HG03196 (cell line): ENCODE results near the gene C9orf78.
A peak's percentile ranks its signal among the peaks of the same experiment; 100 is the strongest.

ENCODE experiments used
- ATAC-seq: cut with Tn5 transposase; IDR thresholded peaks from one replicate; pipeline ENCODE4 v1.9.1; 2021; ENCODE audit not compliant: unreplicated experiment

The C9orf78 gene

DNA sequence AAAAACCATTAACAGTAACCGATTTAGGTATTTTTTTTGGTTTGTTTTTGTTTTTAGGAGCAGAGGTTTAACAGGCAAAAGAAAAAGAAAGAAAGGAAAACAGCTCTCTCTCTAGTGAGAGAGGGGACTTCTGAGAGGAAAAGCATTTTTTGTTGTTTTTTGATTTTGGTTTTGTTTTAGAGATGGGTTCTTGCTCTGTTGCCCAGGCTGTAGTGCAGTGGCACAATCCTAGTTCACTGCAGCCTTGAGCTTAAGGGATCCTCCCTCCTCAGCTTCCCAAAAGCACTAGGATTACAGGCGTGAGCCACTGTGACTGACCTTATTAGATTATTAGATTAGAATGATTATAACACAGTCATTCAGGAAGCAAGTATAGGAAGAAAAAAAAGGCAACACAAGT is 10.3 kb upstream of the C9orf78 start:
- no peak for ATAC-seq

DNA sequence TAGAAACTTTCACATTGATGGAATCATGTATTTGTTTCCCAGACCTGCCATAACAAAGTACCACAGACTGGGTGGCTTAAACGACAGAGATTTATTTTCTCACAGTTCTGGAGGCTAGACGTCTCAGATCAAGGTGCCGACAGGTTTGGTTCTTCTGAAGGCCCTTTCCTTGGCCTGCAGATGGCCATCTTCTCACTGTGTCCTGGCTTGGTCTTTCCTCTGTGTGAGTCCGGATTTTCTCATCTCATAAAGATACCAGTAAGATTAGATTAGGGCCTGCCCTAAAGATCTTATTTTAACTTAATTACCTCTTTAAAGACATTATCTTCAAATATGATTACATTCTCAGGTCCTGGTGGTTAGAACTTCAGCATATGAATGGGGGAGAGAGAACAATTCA is 6.0 kb upstream of the C9orf78 start:
- ATAC-seq, result no peak

DNA sequence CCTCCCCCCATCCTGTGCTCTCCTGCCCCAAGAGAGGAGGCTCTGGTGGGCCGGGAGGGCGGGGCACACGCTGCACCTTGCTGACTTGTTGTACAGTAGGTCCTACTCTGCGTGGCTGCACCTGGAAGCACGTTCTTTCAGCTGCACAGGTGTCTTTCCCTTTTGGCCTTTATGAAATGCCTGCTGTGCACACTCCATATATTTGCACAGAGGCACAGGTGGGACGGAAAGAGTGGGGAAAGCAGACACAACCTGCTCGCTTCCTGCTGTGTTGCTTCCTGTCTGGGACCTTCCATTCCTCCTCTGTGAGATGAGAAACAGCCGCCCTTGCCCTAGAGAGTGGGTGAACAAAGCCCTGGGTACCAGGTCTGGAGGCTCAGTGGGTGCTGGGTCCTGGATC is 5.0 kb upstream of the C9orf78 start:
- ATAC-seq, result no peak

DNA sequence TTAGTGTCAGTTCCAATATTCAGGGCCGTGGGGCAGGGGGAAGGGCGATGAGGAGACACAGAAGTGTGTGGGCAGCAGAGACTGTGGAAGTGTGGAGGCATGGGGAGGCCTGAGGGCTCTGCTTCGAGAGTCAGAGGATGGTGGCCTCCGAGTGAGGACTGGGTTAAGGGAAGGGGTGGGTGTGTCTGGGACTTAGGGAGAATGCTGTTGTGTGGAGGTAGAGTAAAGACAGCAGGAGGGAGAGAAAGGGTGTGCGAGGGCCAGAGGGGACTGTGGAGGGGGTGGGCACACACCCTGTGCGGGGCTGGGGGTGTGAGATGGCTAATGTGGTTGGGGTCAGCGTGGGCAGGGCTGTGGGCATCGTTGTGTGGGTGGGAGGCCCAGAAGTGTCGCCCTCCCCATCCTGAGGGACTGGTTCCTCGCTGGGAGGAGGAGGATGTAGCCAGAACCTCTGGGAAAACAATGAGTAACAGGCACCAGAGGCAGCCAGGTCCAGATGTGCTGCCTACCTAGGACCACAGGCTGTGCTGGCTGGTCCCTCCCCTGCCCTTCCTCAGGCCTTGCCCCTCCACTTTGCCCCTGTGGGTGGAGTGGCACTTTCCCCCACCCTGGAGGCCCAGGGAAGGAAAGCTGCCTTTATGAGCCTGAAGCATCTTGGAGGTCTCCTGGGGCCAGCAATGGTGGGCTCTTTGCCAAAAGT is 4.4 kb upstream of the C9orf78 start:
- no peak for ATAC-seq

DNA sequence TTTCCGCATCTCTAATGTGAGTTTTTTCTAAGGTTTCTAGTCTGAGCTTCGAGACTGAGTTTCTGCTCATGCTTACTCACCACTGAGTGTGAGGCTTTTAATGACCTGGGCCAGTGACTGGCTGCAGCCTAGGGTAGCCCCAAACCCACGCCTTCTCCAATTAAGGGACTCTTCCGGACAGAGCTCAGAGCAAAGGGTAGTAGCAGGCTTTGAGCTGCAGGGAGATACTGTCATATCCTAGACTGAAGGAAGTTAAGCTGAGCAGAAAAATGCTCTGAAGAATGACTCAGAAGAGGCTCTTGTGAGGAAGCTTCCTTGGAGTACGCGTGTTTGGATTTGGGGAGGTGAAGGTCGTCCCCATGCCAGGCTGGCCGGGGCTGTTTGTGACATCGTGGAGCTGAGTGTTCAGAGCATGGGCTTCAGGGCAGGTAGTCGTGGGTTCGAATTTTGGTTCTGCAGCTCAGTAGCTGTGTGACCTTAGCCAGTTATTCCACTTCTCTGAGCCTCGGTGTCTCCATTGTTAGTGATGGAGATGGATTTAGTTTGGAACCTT is 3.7 kb upstream of the C9orf78 start:
- no peak for ATAC-seq

DNA sequence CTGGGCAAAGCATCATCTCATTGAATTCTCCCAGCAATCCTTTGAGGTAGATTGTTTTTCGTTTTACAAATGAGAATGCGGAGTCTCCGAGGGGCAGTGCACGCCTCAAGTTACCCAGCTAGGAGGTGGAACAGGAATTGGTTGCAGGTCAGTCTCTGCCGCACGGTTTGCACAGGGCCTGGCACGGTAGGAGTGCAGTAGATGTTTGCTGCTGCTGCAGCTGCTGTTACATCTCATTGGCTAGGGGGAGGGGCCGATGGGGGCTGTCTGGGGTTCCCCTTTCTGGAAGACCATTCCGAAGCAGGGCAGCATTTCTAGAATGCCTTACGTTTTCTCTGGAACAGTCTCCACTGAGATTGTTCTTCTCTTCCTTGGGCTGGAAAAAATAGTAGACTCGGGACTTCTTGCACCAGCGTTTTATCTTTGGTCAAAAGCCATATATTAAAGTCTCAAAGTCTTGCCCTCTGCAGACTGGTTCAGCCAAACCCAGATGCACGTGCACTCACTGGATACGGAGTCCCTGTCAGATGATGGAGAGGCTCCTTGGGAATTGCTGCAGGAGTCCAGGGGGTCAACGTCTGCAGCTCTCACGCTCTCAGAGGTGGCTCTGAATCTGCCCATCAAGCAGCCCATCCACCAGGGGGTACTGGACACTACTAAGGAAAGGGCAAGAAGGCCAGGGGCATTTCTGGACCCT is 1.4 kb upstream of the C9orf78 start:
- ATAC-seq, result no peak

DNA sequence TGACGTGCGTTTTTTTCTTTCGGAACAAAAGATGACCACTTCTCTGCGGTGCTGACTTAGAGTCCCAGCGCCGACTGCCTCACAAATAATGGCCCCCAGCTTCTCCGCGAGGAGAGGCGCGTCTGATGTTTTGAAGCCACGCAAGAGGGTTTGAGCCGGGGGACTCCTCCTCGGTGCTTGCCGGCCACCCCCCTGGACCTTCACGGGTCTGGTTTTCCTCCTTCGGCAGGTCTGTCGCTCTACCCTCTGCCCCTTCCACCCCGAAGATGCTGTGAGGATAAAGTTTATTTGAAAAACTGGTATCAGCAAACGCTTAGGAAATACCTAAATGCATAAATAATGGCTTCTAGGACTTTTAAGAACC is 767 bp upstream of the C9orf78 start:
- no peak for ATAC-seq

DNA sequence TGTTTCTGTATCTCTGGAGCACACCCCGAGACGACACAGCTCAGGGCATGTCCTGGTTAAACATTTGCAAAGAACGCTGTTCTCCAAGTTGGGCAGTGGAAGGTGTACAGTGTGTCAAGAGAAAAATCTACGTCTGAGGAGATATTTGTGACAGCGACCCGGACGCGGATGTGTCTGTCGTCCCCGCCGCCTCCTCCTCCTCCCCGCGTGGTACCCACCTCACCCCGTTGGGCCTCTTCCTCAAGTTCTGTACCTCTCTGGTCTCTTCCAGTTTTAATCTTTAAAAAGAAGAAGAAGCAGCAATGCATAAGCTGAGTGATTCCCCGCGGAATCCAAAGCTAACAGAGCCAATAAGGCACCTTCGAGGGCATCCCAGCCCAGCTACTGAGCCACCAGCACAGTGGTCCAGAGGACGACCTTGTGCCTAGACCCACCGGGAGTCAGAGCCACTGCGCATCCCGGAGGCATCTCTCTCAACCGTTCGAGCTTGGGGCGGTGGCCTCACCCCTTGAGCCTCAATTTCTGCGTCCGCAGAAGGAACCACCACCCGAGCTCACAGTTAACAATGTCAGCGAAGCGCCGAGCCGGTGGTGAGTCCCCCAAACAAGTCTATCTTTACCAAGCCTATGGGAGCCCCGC is 467 bp downstream of the C9orf78 start:
- ATAC-seq, result peak; percentile 11

DNA sequence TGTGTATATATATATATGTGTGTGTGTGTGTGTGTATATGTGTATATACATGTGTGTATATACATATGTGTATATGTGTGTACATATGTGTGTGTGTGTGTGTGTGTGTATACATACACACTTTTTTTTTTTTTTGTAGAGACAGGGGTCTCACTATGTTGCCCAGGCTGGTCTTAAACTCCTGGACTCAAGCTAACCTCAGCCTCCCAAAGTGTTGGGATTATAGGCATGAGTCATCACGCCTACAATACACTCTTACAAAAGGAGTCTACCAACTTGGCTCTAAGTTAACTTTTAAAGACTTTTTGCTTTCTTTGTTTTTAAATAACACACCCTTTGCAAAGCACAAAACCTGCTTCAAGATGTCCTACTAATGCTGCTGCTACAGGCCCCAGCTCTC is 2.1 kb downstream of the C9orf78 start:
- ATAC-seq, result no peak

DNA sequence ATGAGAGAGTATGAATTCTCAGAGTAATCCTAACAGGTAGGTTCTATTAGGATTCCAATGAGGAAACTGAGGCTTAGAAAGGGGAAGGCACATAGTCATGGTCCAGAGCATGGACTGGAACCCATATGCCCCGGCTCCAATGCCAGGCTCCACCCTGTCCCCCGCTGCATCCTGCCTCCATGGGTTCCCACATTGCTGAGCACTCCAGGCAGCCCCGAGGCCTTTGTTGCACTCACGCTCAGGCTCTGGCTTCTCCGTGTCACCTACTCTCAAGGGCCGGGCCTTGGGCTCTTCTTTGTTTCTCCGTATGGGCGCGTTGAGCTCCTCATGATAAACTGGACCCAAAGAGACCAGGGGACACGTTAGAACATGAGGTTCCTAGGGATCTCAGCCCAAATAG is 6.1 kb downstream of the C9orf78 start:
- no peak for ATAC-seq

DNA sequence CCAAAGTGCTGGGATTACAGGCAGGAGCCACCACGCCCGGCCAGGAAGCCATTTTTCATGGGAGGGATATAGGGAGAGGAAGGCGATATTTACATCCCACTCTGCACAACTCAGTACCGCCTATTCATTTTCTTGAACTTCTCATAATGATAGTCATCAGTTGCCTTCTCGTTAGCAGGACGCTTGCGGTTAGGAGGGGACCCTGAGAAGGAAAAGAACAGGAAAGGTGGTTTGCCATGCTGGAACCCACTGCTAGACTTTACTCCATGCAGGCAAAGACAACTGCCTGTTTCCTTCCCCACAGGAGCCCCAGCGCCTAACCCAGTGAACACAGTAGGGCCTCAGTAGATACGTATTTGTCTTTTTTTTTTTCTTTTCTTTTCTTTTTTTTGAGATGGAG is 7.0 kb downstream of the C9orf78 start:
- no peak for ATAC-seq

DNA sequence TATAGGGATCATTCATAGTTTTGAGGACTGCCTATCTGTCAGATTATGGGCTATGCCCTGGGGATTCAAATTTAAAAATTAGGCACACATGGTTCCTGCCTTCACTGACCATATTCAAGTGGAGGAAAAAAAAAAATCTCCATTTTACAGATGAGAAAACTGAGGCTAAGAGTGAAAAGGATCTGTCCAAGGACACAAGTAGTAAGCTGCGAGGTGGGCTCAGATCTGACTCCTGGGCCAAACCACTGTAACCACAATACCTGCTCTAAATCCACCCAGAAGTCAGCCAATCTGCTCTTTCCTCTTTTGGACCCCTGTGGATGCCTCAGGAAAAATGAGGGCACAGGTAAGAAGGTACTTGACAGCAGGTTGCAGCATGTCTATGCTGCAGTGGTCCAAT is 8.3 kb downstream of the C9orf78 start:
- ATAC-seq, result no peak

DNA sequence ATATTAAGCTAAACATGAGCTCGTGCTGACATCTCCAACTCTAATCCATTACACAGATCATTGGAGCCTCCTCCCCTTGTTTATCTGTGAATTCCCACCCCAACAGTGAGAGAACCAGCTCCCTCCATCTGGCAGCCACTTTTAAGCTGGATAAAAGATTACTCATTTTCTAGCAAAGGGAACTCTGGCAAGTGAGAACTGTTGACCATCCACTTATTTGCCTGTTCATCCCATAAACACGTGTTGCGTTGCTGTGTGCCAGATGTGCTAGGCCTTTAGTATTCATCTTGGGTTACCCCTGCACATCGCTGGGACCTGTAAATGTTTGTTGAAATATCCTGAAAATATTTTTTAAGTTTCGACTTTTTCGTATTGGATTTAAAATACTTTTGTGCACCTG is 8.7 kb downstream of the C9orf78 start:
- ATAC-seq, result no peak

DNA sequence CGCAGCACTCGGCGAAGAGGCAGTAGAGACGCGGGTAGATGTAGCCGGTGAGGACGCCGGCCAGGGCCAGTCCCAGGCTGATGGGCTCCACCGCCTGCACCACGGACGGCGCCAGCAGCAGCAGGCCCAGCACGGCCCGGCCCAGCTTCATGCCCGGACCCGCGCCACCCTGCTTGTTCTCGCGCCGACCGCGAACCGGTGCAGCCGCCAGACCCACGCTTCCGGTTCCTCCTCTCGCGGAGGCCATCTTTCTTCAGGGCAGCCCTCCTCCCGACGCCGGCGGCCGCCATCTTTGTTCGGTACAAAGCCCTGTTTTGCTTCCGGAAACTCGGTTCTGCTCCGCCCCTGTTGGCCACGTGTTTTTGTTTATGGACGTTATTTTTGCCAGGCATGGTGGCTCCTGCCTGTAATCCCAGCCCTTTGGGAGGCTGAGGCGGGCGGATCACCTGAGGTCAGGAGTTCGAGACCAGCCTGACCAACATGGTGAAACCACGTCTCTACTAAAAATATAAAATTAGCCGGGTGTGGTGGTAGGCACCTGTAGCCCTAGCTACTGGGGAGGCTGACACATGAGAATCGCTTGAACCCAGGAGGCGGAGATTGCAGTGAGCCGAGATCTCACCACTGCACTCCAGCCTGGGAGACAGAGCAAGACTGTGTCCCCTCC is 11.0 kb downstream of the C9orf78 start, which contains the start of gene TOR1A:
Gene TOR1A (minus strand): TSS at position 202 of the 667 bp plus-strand sequence. CDS start 51 bp downstream, at position 151.
- peak; percentile 89 for ATAC-seq

DNA sequence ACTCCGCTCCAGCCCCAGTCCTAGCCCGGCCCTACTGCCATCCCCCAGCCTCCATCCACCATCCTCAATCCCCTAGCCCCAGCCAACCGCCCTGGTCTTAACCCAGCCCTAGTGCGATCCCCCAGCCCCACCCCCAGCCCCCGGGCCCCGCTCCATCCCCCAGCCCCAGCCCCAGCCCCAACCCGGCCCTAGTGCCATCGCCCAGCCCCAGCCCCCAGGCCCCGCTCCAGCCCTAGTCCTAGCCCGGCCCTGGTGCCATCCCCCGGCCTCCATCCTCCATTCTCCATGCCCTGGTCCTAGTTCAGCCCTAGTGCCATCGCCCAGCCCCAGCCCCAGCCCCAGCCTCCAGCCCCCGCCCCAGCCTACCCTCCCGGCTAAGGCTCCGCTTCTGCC is 11.5 kb downstream of the C9orf78 start:
- peak; percentile 12 for ATAC-seq

DNA sequence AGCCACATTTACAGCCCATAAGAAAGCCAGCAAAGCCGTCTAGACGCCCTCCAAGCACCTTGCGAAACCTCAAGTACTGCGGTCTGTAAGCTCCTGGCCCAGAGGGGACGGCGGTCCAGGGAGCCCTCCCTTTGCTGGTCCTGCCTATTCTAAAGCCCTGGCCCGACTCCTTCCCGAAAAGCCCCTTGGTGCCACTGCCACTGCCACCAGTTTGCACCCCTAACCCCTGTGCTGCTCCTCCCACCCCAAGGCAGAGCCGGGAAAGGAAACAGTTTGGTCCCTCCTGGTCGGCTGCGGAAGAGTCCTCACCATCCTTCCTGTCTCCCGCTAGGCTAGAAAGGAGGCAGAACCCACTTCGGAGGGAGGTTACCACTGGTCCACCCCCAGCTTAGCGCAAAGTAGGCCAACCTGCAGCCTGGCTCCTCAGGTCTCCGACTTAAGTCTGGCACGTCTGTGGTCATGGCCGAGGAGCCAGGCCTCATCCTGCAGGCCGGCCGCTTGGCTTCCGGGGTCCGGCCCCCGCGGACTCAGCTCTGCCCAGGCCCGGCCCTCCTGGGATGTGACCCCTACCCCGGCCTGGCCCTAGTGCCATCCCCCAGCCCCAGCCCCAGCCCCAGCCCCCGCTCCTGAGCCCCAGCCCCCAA is 12.1 kb downstream of the C9orf78 start:
- no peak for ATAC-seq

DNA sequence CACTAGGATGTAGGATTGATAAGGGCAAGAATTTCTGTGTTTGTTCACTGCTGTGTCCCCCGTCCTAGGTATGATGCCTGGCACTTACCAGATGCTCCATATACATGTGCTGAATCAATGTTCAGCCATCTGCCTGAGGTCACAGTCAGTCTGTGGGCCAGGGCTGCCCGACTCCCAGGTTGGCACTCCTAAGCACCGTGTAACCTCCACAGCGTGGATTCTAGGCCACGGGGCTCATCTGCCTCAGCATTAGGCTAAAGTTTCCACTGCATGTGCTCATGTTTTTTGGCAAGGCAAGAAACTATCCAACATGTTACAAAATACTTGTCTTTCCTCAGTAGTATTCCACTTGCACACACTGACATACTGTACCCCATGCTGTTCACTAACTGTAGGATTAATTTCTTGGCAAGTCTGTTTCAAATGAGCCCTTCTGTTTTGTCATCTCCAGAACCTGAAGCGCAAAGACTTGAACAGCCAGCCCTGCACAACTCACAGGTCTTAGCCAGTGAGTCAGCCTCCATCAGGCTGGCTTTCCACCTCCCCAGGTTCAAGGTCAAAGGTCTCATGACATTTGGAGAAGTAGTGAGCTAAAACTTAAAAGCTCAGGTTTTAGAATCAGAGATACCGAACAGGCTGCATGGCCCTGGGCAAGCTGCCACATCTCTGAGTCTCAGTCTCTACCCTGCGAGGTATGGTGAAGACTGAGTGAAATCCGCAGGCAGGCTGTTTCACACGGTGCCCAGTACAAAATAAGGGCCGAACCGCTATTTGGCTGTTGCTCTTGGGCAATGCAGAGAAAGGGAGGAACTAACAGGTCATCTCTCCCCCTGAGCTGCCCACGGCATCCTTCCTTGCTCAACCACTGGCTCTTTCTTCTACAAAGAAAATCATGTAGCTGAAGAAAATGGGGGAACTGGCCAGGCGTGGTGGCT is 18.3 kb downstream of the C9orf78 start:
- no peak for ATAC-seq

DNA sequence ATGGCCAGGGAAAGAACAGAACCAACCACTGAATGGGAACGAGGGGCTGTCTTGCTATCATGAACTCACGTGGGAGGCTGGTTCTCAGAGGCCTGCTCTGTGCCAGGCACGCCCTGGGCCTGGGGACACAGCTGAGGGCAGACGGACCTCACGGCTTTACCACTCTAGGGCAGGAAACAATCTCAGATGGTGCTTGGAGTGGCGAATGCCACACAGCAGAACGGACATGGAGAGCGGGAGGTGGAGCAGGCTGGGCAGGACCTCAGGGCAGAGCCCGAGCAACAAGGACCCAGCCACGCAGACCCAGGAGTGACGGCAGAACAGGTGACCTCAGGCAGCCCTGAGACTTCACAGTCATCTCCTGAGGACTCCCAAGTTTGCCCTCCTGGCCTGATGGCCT is 19.8 kb downstream of the C9orf78 start:
- ATAC-seq, result no peak

DNA sequence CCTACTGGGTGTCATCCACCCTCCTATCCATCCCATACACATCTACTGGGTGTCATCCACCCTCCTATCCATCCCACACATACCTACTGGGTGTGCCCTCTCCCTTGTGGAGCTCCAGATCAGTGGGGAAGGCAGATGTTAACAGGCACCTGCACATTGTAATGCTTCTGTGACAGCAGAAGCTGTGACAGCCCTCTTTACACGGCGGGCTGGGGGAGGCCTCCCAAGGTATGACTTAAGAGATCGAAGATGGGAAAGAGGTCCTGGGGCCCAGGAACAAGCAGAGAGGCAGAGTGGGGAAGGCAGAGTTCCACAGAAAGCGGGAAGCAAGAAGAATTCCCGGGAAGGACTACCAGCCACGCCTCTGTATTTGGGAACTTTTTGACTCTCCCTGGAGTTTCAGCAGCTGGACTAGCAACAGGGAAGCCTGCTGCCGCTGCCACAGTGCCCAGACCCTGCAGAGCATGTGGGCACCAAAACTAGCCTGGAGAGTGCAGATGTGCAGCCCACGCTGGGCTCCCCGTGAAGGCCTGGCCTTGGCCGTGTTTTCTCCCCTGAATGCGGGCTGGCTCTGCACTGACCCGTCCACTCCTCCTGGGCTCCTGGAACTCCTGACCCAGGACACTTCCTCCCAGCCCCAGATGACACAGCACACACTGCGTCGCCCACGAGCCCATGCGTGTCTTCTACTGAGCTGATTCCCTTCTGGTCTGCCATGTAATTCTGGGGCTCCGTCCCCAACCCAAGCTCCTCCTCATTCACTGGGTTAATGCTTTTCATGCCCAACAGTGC is 20.4 kb downstream of the C9orf78 start:
- no peak for ATAC-seq
